Measurements from ENCODE around the gene ING4.

ING4 gene

GRCh38 chr12:6639151-6639801 is 23.6 kb downstream of the ING4 start:
- Mint-ChIP-seq H3K9me3 (no peaks in the 10 kb centered on the region), H3K27me3 (ENCODE audit: low read depth) (peaks cover 16% of the 10 kb centered on the region), H3K4me1 (peaks cover 6% of the 10 kb centered on the region), H3K27ac (no peak overlapping the region), H3K4me3 (no peak overlapping the region), H3K36me3 (ENCODE audit: low read depth) (peaks cover 3% of the 10 kb centered on the region)
- no peak for TF ChIP-seq CTCF (IDR thresholded peaks at IDR 0.05; ENCODE audit: unreplicated experiment in 3 of 3)

GRCh38 chr12:6638305-6638704 is 24.6 kb downstream of the ING4 start:
- Mint-ChIP-seq H3K4me1 (peaks cover 6% of the 10 kb centered on the region), H3K9me3 (no peaks in the 10 kb centered on the region), H3K4me3 (no peak overlapping the region), H3K27me3 (ENCODE audit: low read depth) (peaks cover 16% of the 10 kb centered on the region), H3K27ac (peak overlapping the region in 1 of 3 experiments; percentile 27), H3K36me3 (ENCODE audit: low read depth) (no peaks in the 10 kb centered on the region)
- TF ChIP-seq CTCF (IDR thresholded peaks at IDR 0.05; ENCODE audit: unreplicated experiment in 3 of 3), result no peak

GRCh38 chr12:6635856-6636531 is 26.9 kb downstream of the ING4 start, which contains the start of gene LPAR5:
Gene LPAR5, minus strand, starts transcription at chr12:6635959. Its CDS starts 14,711 bp downstream, at chr12:6621248.
- H3K27me3 Mint-ChIP-seq (ENCODE audit: low read depth), result peaks cover 7% of the 10 kb centered on the region
- no peaks in the 10 kb centered on the region for H3K36me3 Mint-ChIP-seq (ENCODE audit: low read depth)
- H3K27ac Mint-ChIP-seq, result peak within 1 kb of the TSS; percentile 5 to 75 (median 59)
- H3K4me1 Mint-ChIP-seq, result peaks cover 27% of the 10 kb centered on the region
- TF ChIP-seq CTCF (IDR thresholded peaks at IDR 0.05; ENCODE audit: unreplicated experiment in 3 of 3), result no peak
- no peaks in the 10 kb centered on the region for H3K9me3 Mint-ChIP-seq
- H3K4me3 Mint-ChIP-seq, result no peak within 1 kb of the TSS

- H3K4me1 Mint-ChIP-seq, result peaks cover 31% of the 10 kb centered on the region
- no peak for TF ChIP-seq CTCF (IDR thresholded peaks at IDR 0.05; ENCODE audit: unreplicated experiment in 3 of 3)
- H3K4me3 Mint-ChIP-seq, result no peak overlapping the region
- peak overlapping the region; percentile 5 to 75 (median 59) for H3K27ac Mint-ChIP-seq
- no peaks in the 10 kb centered on the region for H3K36me3 Mint-ChIP-seq (ENCODE audit: low read depth)
- peaks cover 7% of the 10 kb centered on the region for H3K27me3 Mint-ChIP-seq (ENCODE audit: low read depth)
- no peaks in the 10 kb centered on the region for H3K9me3 Mint-ChIP-seq
Observed at GRCh38 chr12:6635375-6635855, 27.5 kb downstream of the ING4 start.

GRCh38 chr12:6632026-6632983 is 30.6 kb downstream of the ING4 start:
- peak overlapping the region; percentile 92 to 97 (median 97) for H3K27ac Mint-ChIP-seq
- peaks cover 3% of the 10 kb centered on the region for H3K27me3 Mint-ChIP-seq (ENCODE audit: low read depth)
- H3K9me3 Mint-ChIP-seq, result no peaks in the 10 kb centered on the region
- H3K36me3 Mint-ChIP-seq (ENCODE audit: low read depth), result no peaks in the 10 kb centered on the region
- peaks cover 31% of the 10 kb centered on the region for H3K4me1 Mint-ChIP-seq
- peak overlapping the region; percentile 7 to 49 (median 24) for H3K4me3 Mint-ChIP-seq
- no peak for TF ChIP-seq CTCF (IDR thresholded peaks at IDR 0.05; ENCODE audit: unreplicated experiment in 3 of 3)

Data from nephron (organoid).